ENCODE data around the gene GIT2. TPM values are rescaled to one million over a fixed set of nuclear protein-coding genes. Genes with fewer than 3 reads are reported as not detected.

Gene GIT2
- total RNA-seq, 4 donors from 2014 or later: 25.3 to 64.0 (median 44.0) TPM

DNA sequence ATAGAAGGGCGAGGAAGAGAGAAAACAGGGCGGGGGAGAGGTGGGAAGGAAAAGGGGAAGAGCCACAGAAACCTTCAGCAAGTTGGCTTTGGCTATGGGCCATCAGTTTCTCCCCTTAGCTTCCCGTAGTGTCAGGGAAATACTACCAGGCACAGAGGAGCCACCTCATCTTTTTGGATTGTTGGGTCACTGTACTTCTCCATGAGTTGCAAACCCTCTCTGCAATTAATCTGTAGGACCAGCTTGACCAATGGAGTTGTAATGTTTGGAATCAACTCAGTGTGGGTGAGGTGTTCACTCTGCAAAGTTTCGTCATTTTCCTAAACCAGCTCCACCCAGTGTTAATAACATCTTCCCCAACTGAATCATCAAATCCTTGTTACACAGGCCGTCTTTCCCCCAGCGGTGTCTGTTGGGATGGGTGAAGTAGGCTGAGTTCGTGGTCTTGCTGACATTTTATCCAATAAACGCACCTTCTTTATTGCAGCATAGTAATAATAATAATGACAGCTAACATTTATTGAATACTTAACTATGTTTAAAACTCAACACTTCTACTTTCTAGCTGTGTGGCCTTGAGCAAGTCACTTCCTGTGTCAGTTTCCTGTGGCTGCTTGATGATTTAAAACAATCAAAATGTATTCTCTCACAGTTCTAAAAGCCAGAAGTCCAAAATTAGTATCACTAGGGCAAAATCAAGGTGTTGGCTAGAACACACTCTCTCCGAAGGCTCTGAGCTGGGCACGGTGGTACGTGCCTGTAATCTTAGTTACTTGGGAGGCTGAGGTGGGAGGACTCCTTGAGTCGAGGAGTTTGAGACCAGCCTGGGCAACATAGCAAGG is 107.8 kb downstream of the GIT2 start:
- TF ChIP-seq, protein P1, sequence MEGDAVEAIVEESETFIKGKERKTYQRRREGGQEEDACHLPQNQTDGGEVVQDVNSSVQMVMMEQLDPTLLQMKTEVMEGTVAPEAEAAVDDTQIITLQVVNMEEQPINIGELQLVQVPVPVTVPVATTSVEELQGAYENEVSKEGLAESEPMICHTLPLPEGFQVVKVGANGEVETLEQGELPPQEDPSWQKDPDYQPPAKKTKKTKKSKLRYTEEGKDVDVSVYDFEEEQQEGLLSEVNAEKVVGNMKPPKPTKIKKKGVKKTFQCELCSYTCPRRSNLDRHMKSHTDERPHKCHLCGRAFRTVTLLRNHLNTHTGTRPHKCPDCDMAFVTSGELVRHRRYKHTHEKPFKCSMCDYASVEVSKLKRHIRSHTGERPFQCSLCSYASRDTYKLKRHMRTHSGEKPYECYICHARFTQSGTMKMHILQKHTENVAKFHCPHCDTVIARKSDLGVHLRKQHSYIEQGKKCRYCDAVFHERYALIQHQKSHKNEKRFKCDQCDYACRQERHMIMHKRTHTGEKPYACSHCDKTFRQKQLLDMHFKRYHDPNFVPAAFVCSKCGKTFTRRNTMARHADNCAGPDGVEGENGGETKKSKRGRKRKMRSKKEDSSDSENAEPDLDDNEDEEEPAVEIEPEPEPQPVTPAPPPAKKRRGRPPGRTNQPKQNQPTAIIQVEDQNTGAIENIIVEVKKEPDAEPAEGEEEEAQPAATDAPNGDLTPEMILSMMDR (IDR thresholded peaks at IDR 0.05): no peak
- TF ChIP-seq POLR2A (IDR thresholded peaks at IDR 0.05) (no peak), POLR2AphosphoS5 (IDR thresholded peaks at IDR 0.05) (no peak), EP300 (IDR thresholded peaks at IDR 0.05; ENCODE audit: low read depth) (no peak)
- in situ Hi-C loops (cut with MboI; ENCODE audit: low pct_ligation_motif_present in 1 of 4, low pct_unique_long_range_greater_than_20kb in 1 of 4, low sequenced_read_pairs in 3 of 4): loop anchor here in 1 of 4 donors (10.0 kb wide), 1 partner anchor 84 kb away; no protein-coding TSS in a partner anchor
- Histone ChIP-seq H3K9me3 (no peaks in the 10 kb centered on the region), H3K4me1 (peaks cover 0 to 9% (median 4%) of the 10 kb centered on the region in 4 donors), H3K4me3 (no peak overlapping the region), H3K27me3 (no peaks in the 10 kb centered on the region), H3K27ac (peak overlapping the region; percentile 29 to 57 (median 41)), H3K36me3 (no peaks in the 10 kb centered on the region)
- WGBS, 2 donors (ENCODE audit: low coverage in 1 of 2): 31 to 51% methylated on average over 4 to 12 of the region's 12 CpGs
- no peak for DNase-seq
- intact Hi-C loops (cut with DNase I; ENCODE audit: low total_unique reads): no loop called here

DNA sequence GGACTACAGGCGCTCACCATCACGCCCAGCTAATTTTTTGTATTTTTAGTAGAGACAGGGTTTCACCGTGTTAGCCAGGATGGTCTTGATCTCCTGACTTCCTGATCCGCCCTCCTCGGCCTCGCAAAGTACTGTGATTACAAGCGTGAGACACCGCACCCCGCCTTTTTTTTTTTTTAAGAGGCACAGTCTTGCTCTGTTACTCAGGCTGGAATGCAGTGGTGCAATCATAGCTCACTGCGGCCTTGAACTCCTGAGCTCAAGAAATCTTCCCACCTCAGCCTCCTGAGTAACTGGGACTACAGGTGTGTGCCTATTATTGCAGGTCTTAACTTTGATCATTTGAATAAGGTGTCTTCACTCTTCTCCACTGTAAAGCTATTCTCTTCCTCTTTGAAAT is 110.6 kb downstream of the GIT2 start:
- WGBS, 2 donors (ENCODE audit: low coverage in 1 of 2): 54% methylated on average over 10 of the region's 10 CpGs; no CpG with 5 or more reads in 1 of the 2 donors
- Histone ChIP-seq H3K27ac (no peak overlapping the region), H3K36me3 (no peaks in the 10 kb centered on the region), H3K9me3 (no peaks in the 10 kb centered on the region), H3K4me1 (peaks cover 0 to 14% (median 10%) of the 10 kb centered on the region in 4 donors), H3K4me3 (no peak overlapping the region), H3K27me3 (no peaks in the 10 kb centered on the region)
- no peak for DNase-seq
- TF ChIP-seq POLR2AphosphoS5 (IDR thresholded peaks at IDR 0.05) (no peak), EP300 (IDR thresholded peaks at IDR 0.05; ENCODE audit: low read depth) (no peak), POLR2A (IDR thresholded peaks at IDR 0.05) (no peak)
- TF ChIP-seq, protein P1 (IDR thresholded peaks at IDR 0.05): no peak
- in situ Hi-C loops (cut with MboI; ENCODE audit: low pct_ligation_motif_present in 1 of 4, low pct_unique_long_range_greater_than_20kb in 1 of 4, low sequenced_read_pairs in 3 of 4): loop anchor here in 1 of 4 donors (10.0 kb wide), 1 partner anchor 81 kb away; no protein-coding TSS in a partner anchor
- intact Hi-C loops (cut with DNase I; ENCODE audit: low total_unique reads): no loop called here

DNA sequence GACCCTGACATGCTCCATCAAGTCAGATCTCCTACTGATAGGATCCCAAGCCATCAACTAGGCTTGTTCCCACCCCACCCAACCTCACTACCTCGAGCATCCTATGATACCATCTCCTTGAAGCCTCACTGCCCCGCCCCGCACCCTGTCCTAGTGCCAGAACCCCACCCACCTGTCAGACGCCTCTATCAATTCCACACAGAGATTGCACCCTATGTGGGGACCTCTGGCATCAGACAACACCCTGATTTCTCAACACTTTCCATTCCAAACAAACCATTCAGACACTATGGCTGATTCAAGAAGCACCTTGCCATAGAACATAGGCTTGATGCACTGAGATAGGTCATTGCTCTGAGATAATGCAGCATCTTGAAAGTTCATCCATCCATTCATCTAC is 112.7 kb downstream of the GIT2 start:
- no peak overlapping the region for H3K4me3 ChIP-seq
- H3K9me3 ChIP-seq: no peaks in the 10 kb centered on the region
- peaks cover 7 to 28% (median 22%) of the 10 kb centered on the region in 4 donors for H3K4me1 ChIP-seq
- DNase-seq: no peak
- in situ Hi-C loops (cut with MboI; ENCODE audit: low pct_ligation_motif_present in 1 of 4, low pct_unique_long_range_greater_than_20kb in 1 of 4, low sequenced_read_pairs in 3 of 4) (loop anchor here in 1 of 4 donors (10.0 kb wide), 1 partner anchor 79 kb away; no protein-coding TSS in a partner anchor), intact Hi-C loops (cut with DNase I; ENCODE audit: low total_unique reads) (no loop called here)
- H3K27me3 ChIP-seq: no peaks in the 10 kb centered on the region
- WGBS, 2 donors (ENCODE audit: low coverage in 1 of 2): 49 to 52% methylated on average over 4 of the region's 4 CpGs
- no peak overlapping the region for H3K27ac ChIP-seq
- no peaks in the 10 kb centered on the region for H3K36me3 ChIP-seq
- TF ChIP-seq, protein P1 (IDR thresholded peaks at IDR 0.05): no peak
- TF ChIP-seq POLR2AphosphoS5 (IDR thresholded peaks at IDR 0.05) (no peak), POLR2A (IDR thresholded peaks at IDR 0.05) (no peak), EP300 (IDR thresholded peaks at IDR 0.05; ENCODE audit: low read depth) (no peak)

DNA sequence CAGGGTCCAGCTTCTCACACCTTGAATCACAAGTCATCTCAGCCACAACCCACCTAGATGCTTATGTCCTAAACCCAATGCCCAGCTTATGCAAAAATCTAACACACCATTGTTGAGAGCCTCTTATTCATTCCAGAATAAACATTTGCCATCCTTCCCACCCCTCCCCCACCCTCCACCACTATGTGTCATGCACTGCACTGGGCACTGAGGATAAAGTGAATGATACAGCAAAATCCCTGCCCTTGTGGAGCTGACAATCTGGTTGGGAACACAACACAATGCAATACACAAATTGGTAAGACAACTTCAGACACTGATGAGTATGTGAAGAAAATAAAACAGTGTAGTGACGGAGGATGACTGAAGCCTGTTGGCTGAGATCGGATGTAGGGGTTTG is 114.4 kb downstream of the GIT2 start:
- intact Hi-C loops (cut with DNase I; ENCODE audit: low total_unique reads) (no loop called here), in situ Hi-C loops (cut with MboI; ENCODE audit: low pct_ligation_motif_present in 1 of 4, low pct_unique_long_range_greater_than_20kb in 1 of 4, low sequenced_read_pairs in 3 of 4) (loop anchor here in 1 of 4 donors (10.0 kb wide), 1 partner anchor 77 kb away; no protein-coding TSS in a partner anchor)
- no peak for DNase-seq
- peaks cover 15 to 35% (median 25%) of the 10 kb centered on the region in 4 donors for H3K4me1 ChIP-seq
- no peak overlapping the region for H3K27ac ChIP-seq
- WGBS, 2 donors (ENCODE audit: low coverage in 1 of 2): 84 to 100% methylated on average over 1 to 2 of the region's 2 CpGs
- H3K9me3 ChIP-seq: no peaks in the 10 kb centered on the region
- H3K27me3 ChIP-seq: no peaks in the 10 kb centered on the region
- no peaks in the 10 kb centered on the region for H3K36me3 ChIP-seq
- TF ChIP-seq, protein P1 (IDR thresholded peaks at IDR 0.05): no peak
- no peak for TF ChIP-seq EP300 (IDR thresholded peaks at IDR 0.05; ENCODE audit: low read depth)
- no peak for TF ChIP-seq POLR2A (IDR thresholded peaks at IDR 0.05)
- no peak for TF ChIP-seq POLR2AphosphoS5 (IDR thresholded peaks at IDR 0.05)
- no peak overlapping the region for H3K4me3 ChIP-seq

All from transverse colon (tissue), 4 donors.